H1 (cell line): ENCODE results near the gene SRM. TPM values are rescaled to one million over a fixed set of nuclear protein-coding genes. Genes with fewer than 3 reads are reported as not detected.

Experiments used
- CEBPB ChIP-seq: IDR thresholded peaks from 2 replicates; pipeline ENCODE4 v1.6.1; 2012; ENCODE audit warnings: low read depth, low read length
- POLR2A ChIP-seq, 2 experiments: IDR thresholded peaks; 1 replicate in 1 of 2; 2 replicates in 1 of 2; pipeline ENCODE4 v1.6.1; 2011; ENCODE audit warnings: low read depth in 2 of 2, low read length in 2 of 2, mild to moderate bottlenecking in 2 of 2; ENCODE audit errors: control extremely low read depth in 1 of 2
- SP4 ChIP-seq: IDR thresholded peaks from 2 replicates; pipeline ENCODE4 v1.6.1; 2012; ENCODE audit warnings: low read length, inconsistent platforms
- polyA plus RNA-seq, 7 experiments: library from polyadenylated mRNA; depleted of rRNA in 3 of 7; stranded (reverse) in 5 of 7; unstranded in 2 of 7; fragments of >200 nt in 5 of 7; fragments of 200-250 nt in 2 of 7; gene quantifications; 1 replicate in 5 of 7; 2 replicates in 1 of 7; 4 replicates in 1 of 7; pipeline versions ENCODE4 v1.2.1 to v1.2.3, GENCODE V29; 2011 to 2013; ENCODE audit warnings: missing spikeins in 2 of 7, mixed read lengths in 2 of 7
- total RNA-seq: library from RNA; stranded (reverse); fragmentation: NEBNext Ultra II Directional; extraction: Animal tissue kit (Norgen Biotek cat#: 25700); gene quantifications from 2 replicates; pipeline ENCODE4 v1.2.1, GENCODE V29; 2021

Gene SRM
- total and polyA plus RNA-seq, 2 of the 8 experiments (the other 6 are each of a cell fraction or from before 2014, with no cell fraction given) = 110 to 208 TPM

DNA sequence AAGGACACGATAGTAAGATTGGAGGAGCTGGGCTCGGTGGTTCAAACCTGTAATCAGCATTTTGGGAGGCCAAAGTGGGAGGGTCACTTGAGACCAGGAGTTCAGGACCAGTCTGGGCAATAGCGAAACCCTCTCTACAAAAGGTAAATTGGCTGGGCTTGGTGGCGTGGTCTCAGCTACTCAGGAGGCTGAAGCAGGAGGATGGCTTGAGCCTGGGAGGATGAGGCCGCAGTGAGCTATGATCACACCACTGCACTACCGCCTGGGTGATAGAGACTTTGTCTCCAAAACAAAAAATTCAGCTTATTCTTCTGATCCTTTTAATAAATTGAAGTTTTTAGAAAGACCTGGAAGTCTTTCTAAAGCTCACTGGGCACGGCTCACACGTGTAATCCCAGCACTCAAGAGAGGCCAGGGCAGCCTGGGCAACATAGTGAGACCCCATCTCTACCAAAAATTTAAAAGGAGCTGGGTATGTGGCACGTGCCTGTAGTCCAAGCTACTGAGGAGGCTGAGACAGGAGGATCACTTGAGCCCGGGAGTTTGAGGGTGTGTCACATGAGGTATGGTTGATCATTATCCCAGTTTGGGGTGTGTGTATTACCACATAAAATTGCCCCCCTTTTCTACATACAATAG is 28.1 kb downstream of the SRM start (continued):
- TF ChIP-seq SP4 (no peak), CEBPB (no peak), POLR2A (IDR thresholded peaks at IDR 0.05; ENCODE audit: control extremely low read depth in 1 of 2, low read depth in 2 of 2, low read length in 2 of 2) (no peak)
